HepG2 (cell line): ENCODE results near the gene TBXA2R. TPM values are rescaled to one million over a fixed set of nuclear protein-coding genes. Genes with fewer than 3 reads are reported as not detected.

Experiments used
- BORCS8-MEF2B ChIP-seq: sonication (generic); formaldehyde crosslinking; IDR thresholded peaks from 2 replicates; pipeline ENCODE4 v1.8.0; 2022; ENCODE audit warnings: mild to moderate bottlenecking, missing genetic modification reagents
- KAT2B ChIP-seq: fragments of 150-350 bp; IDR thresholded peaks from 2 replicates; pipeline ENCODE4 v1.6.1; 2014; ENCODE audit warnings: low read depth, low read length, borderline replicate concordance
- MYC ChIP-seq: sonication (generic); formaldehyde crosslinking; IDR thresholded peaks from 2 replicates; pipeline ENCODE4 v1.9.0; 2021; ENCODE audit warnings: missing genetic modification reagents, borderline replicate concordance
- PHF21A ChIP-seq: sonication (generic); formaldehyde crosslinking; IDR thresholded peaks from 2 replicates; pipeline ENCODE4 v1.5.0; 2020; ENCODE audit warnings: mild to moderate bottlenecking, missing genetic modification reagents
- ZBTB38 ChIP-seq: sonication (generic); formaldehyde crosslinking; IDR thresholded peaks from 2 replicates; pipeline ENCODE4 v1.5.1; 2020; ENCODE audit warnings: mild to moderate bottlenecking, missing genetic modification reagents
- ZNF296 ChIP-seq: sonication (generic); formaldehyde crosslinking; conservative IDR thresholded peaks from 2 replicates; pipeline ENCODE4 v1.5.0; 2020; ENCODE audit warnings: mild to moderate bottlenecking, missing genetic modification reagents
- ZNF670 ChIP-seq: sonication (generic); formaldehyde crosslinking; IDR thresholded peaks from 2 replicates; pipeline ENCODE4 v1.8.0; 2022; ENCODE audit warnings: mild to moderate bottlenecking, missing genetic modification reagents, borderline replicate concordance
- ZSCAN29 ChIP-seq: sonication (generic); formaldehyde crosslinking; conservative IDR thresholded peaks from 2 replicates; pipeline ENCODE4 v1.4.0; 2020; ENCODE audit warnings: mild to moderate bottlenecking, missing genetic modification reagents
- polyA plus RNA-seq, 8 experiments: library from polyadenylated mRNA; depleted of rRNA in 3 of 8; stranded (reverse) in 7 of 8; unstranded in 1 of 8; fragments of >200 nt; fragmentation: Illumina TruSeq in 4 of 8; extraction: Trizol in 4 of 8; gene quantifications; 2 replicates each; pipeline versions ENCODE4 v1.2.1 to v1.2.3, GENCODE V29; 2011 to 2016; ENCODE audit warnings: low read depth in 4 of 8, missing spikeins in 1 of 8, mixed read lengths in 1 of 8; ENCODE audit not compliant: insufficient read depth in 1 of 8
- total RNA-seq, 5 experiments: library from RNA; depleted of rRNA; stranded (reverse); fragments of >200 nt; fragmentation: Illumina TruSeq; extraction: Trizol; gene quantifications; 2 replicates each; pipeline ENCODE4 v1.2.3, GENCODE V29; 2016; ENCODE audit warnings: low read depth in 1 of 5
- TF ChIP-seq, protein P1 (sequence below): conservative IDR thresholded peaks from 2 replicates; pipeline ENCODE4 v1.6.1; 2018; ENCODE audit warnings: missing genetic modification reagents
- TF ChIP-seq, protein P2 (sequence below): sonication (generic); formaldehyde crosslinking; conservative IDR thresholded peaks from 2 replicates; pipeline ENCODE4 v1.4.0; 2020; ENCODE audit warnings: missing genetic modification reagents
- TF ChIP-seq, protein P3 (sequence below): sonication (generic); formaldehyde crosslinking; IDR thresholded peaks from 2 replicates; pipeline ENCODE4 v1.4.0; 2020; ENCODE audit warnings: missing genetic modification reagents, mild to moderate bottlenecking, borderline replicate concordance
- TF ChIP-seq, protein P4 (sequence below), 2 experiments: sonication (generic) in 1 of 2; formaldehyde crosslinking in 1 of 2; IDR thresholded peaks; 2 replicates each; pipeline versions ENCODE4 v1.6.1 to v1.9.0; 2014 to 2022; ENCODE audit warnings: antibody characterized with exemption in 1 of 2, borderline replicate concordance in 1 of 2, inconsistent platforms in 1 of 2, low read depth in 1 of 2, missing genetic modification reagents in 1 of 2

TBXA2R gene
- total and polyA plus RNA-seq, 2 of the 13 experiments (the other 11 are each of a cell fraction or from before 2014, with no cell fraction given) = 0.09 TPM; not detected in 1

DNA sequence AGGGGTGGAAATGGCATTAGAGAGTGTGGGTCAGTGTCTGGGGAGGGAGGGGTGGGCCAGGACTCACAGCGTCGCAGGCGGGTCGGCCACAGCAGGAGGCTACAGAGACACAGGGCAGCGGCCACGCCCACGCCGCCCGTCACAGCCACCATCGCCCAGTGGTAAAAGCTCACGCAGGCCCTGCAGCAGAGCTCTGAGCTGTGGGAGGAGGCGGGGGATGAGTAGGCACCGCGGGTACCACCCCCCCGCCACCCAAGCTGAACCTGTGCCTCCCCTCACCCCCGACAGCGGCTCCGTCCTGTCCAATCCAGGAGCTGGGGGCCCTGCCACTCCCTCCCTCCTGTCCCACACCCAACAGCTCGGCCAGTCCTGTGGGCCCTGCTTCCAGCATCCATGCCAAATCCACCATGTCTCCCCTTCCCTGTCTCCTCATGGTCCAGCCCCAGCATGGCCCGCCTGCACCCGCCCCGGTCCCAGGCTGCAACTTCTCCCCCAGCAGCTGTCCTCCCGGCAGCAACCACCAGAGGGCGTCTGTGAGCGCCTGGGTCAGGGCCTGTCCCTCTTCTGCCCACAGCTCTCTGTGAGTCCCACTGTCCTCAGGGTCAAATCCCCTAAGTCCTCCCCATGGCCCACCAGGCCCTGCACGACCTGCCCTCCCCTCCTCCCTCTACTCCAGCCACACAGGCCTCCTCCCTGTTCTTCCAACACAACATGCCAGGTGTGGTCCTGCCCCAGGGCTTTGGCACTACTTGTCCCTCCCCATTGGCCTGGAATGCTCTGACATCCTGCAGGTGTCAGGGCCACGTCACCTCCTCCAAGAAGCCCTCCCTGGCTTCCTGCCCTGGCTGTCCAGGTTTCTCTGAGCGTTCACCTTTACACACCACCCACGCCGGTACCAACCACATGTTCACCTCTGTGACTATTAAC lies 61.7 kb downstream of the TBXA2R start (continued):
- TF ChIP-seq, protein P1, sequence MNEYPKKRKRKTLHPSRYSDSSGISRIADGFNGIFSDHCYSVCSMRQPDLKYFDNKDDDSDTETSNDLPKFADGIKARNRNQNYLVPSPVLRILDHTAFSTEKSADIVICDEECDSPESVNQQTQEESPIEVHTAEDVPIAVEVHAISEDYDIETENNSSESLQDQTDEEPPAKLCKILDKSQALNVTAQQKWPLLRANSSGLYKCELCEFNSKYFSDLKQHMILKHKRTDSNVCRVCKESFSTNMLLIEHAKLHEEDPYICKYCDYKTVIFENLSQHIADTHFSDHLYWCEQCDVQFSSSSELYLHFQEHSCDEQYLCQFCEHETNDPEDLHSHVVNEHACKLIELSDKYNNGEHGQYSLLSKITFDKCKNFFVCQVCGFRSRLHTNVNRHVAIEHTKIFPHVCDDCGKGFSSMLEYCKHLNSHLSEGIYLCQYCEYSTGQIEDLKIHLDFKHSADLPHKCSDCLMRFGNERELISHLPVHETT (CRISPR knock-in tag) = no peak
- TF ChIP-seq PHF21A (no peak), ZSCAN29 (CRISPR knock-in tag) (no peak), KAT2B (no peak), BORCS8-MEF2B (peak; percentile 47; the same call in 1 of the 2 replicates), ZBTB38 (0 out of 2 replicates have a peak, but pooled peaks have one; percentile 61), ZNF670 (no peak), MYC (CRISPR knock-in tag) (peak; percentile 48; the same call in 1 of the 2 replicates), ZNF296 (no peak)
- TF ChIP-seq, protein P2, sequence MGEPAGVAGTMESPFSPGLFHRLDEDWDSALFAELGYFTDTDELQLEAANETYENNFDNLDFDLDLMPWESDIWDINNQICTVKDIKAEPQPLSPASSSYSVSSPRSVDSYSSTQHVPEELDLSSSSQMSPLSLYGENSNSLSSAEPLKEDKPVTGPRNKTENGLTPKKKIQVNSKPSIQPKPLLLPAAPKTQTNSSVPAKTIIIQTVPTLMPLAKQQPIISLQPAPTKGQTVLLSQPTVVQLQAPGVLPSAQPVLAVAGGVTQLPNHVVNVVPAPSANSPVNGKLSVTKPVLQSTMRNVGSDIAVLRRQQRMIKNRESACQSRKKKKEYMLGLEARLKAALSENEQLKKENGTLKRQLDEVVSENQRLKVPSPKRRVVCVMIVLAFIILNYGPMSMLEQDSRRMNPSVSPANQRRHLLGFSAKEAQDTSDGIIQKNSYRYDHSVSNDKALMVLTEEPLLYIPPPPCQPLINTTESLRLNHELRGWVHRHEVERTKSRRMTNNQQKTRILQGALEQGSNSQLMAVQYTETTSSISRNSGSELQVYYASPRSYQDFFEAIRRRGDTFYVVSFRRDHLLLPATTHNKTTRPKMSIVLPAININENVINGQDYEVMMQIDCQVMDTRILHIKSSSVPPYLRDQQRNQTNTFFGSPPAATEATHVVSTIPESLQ = no peak
- TF ChIP-seq, protein P3, sequence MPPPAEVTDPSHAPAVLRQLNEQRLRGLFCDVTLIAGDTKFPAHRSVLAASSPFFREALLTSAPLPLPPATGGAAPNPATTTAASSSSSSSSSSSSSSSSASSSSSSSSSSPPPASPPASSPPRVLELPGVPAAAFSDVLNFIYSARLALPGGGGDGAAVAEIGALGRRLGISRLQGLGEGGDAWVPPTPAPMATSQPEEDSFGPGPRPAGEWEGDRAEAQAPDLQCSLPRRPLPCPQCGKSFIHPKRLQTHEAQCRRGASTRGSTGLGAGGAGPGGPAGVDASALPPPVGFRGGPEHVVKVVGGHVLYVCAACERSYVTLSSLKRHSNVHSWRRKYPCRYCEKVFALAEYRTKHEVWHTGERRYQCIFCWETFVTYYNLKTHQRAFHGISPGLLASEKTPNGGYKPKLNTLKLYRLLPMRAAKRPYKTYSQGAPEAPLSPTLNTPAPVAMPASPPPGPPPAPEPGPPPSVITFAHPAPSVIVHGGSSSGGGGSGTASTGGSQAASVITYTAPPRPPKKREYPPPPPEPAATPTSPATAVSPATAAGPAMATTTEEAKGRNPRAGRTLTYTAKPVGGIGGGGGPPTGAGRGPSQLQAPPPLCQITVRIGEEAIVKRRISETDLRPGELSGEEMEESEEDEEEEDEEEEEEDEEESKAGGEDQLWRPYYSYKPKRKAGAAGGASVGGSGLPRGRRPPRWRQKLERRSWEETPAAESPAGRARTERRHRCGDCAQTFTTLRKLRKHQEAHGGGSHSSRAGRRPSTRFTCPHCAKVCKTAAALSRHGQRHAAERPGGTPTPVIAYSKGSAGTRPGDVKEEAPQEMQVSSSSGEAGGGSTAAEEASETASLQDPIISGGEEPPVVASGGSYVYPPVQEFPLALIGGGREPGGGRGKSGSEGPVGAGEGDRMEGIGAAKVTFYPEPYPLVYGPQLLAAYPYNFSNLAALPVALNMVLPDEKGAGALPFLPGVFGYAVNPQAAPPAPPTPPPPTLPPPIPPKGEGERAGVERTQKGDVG (CRISPR knock-in tag) = no peak
- TF ChIP-seq, protein P4, sequence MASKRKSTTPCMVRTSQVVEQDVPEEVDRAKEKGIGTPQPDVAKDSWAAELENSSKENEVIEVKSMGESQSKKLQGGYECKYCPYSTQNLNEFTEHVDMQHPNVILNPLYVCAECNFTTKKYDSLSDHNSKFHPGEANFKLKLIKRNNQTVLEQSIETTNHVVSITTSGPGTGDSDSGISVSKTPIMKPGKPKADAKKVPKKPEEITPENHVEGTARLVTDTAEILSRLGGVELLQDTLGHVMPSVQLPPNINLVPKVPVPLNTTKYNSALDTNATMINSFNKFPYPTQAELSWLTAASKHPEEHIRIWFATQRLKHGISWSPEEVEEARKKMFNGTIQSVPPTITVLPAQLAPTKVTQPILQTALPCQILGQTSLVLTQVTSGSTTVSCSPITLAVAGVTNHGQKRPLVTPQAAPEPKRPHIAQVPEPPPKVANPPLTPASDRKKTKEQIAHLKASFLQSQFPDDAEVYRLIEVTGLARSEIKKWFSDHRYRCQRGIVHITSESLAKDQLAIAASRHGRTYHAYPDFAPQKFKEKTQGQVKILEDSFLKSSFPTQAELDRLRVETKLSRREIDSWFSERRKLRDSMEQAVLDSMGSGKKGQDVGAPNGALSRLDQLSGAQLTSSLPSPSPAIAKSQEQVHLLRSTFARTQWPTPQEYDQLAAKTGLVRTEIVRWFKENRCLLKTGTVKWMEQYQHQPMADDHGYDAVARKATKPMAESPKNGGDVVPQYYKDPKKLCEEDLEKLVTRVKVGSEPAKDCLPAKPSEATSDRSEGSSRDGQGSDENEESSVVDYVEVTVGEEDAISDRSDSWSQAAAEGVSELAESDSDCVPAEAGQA (IDR thresholded peaks at IDR 0.05; ENCODE audit: low read depth) = no peak
- TF ChIP-seq, protein P4 (CRISPR knock-in tag; IDR thresholded peaks at IDR 0.05; ENCODE audit: borderline replicate concordance) = no peak
